ENCODE results near the gene AMZ1.
"Not testable (repeated sequence)": the region's sequence is repeated elsewhere in the genome, so short reads cannot be mapped to it uniquely, and the experiment has no call there.

The AMZ1 gene

GRCh38 chr7:2691011-2691707 lies 3.2 kb downstream of the AMZ1 start:
- no peak for DNase-seq (ENCODE audit: low spot score)

GRCh38 chr7:2691932-2692439 lies 4.0 kb downstream of the AMZ1 start:
- DNase-seq (ENCODE audit: low spot score) = not testable (repeated sequence)

GRCh38 chr7:2692543-2692942 lies 4.5 kb downstream of the AMZ1 start:
- no peak for DNase-seq (ENCODE audit: low spot score)

GRCh38 chr7:2693420-2694121 lies 5.6 kb downstream of the AMZ1 start:
- not testable (repeated sequence) for DNase-seq (ENCODE audit: low spot score)

- DNase-seq (ENCODE audit: low spot score) = not testable (repeated sequence)
Measured at GRCh38 chr7:2694122-2694436, 6.1 kb downstream of the AMZ1 start.

- no peak for DNase-seq (ENCODE audit: low spot score)
Measured at GRCh38 chr7:2698581-2699288, 10.7 kb downstream of the AMZ1 start.

- no peak for DNase-seq (ENCODE audit: low spot score)
Measured at GRCh38 chr7:2699289-2699620, 11.3 kb downstream of the AMZ1 start.

GRCh38 chr7:2700141-2700850 lies 12.3 kb downstream of the AMZ1 start:
- DNase-seq (ENCODE audit: low spot score) = no peak

GRCh38 chr7:2701424-2701823 lies 13.4 kb downstream of the AMZ1 start:
- no peak for DNase-seq (ENCODE audit: low spot score)

- no peak for DNase-seq (ENCODE audit: low spot score)
Measured at GRCh38 chr7:2701832-2702593, 14.0 kb downstream of the AMZ1 start.

- DNase-seq (ENCODE audit: low spot score) = no peak
Measured at GRCh38 chr7:2702594-2702957, 14.6 kb downstream of the AMZ1 start.

- no peak for DNase-seq (ENCODE audit: low spot score)
Measured at GRCh38 chr7:2705371-2706096, 17.5 kb downstream of the AMZ1 start.

GRCh38 chr7:2706685-2707126 lies 18.7 kb downstream of the AMZ1 start:
- DNase-seq (ENCODE audit: low spot score) = no peak

GRCh38 chr7:2707481-2707880 lies 19.5 kb downstream of the AMZ1 start:
- DNase-seq (ENCODE audit: low spot score) = no peak

GRCh38 chr7:2708041-2708440 lies 20.0 kb downstream of the AMZ1 start:
- no peak for DNase-seq (ENCODE audit: low spot score)

- DNase-seq (ENCODE audit: low spot score) = no peak
Measured at GRCh38 chr7:2708547-2709310, 20.7 kb downstream of the AMZ1 start.

GRCh38 chr7:2709553-2710285 lies 21.7 kb downstream of the AMZ1 start:
- peak; percentile 56 for DNase-seq (ENCODE audit: low spot score)

- no peak for DNase-seq (ENCODE audit: low spot score)
Measured at GRCh38 chr7:2710286-2710655, 22.3 kb downstream of the AMZ1 start.

GRCh38 chr7:2710901-2711551 lies 23.0 kb downstream of the AMZ1 start:
- no peak for DNase-seq (ENCODE audit: low spot score)
